Forelimb muscle (tissue), 1 donor: ENCODE data around the gene VGLL2. TPM values are rescaled to one million over a fixed set of nuclear protein-coding genes. Genes with fewer than 3 reads are reported as not detected.

Experiments used
- DNase-seq: peaks from one replicate; pipeline ENCODE4 v3.0.0-alpha.2; 2013; ENCODE audit warnings: low read depth
- polyA plus RNA-seq: library from polyadenylated mRNA; unstranded; fragments of 120-200 nt; gene quantifications from one replicate; pipeline ENCODE4 v1.2.1, GENCODE V29; 2013; ENCODE audit not compliant: insufficient read length

The VGLL2 gene
- polyA plus RNA-seq, 1 donor: 93.8 TPM

DNA sequence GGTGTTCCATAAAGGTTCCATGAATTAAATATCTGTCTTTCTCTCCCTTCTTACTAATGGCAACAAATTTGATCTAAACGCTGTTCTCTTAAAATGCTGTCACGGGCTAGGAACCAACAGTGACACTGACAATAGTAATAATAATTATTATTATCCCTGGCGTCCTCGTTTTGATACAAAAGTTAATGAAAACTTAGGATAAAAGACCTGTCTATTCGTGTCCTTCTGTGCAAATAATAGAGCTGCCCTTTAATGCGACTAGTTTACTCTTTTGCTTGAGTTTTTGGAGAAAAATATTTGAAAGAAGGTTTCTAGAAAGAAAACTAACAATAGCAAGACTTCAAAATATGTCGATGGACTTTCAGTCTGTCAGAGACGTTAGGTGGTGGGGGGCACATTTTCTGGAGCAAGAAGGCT, 4.3 kb downstream of the VGLL2 start:
- DNase-seq: no peak

- no peak for DNase-seq
Measured at GRCh38 chr6:117270055-117270842, 4.9 kb downstream of the VGLL2 start.

GRCh38 chr6:117270843-117271507, 5.6 kb downstream of the VGLL2 start:
- DNase-seq: no peak

GRCh38 chr6:117272032-117272866, 6.9 kb downstream of the VGLL2 start:
- DNase-seq: no peak

GRCh38 chr6:117272891-117273290, 7.5 kb downstream of the VGLL2 start:
- no peak for DNase-seq

DNA sequence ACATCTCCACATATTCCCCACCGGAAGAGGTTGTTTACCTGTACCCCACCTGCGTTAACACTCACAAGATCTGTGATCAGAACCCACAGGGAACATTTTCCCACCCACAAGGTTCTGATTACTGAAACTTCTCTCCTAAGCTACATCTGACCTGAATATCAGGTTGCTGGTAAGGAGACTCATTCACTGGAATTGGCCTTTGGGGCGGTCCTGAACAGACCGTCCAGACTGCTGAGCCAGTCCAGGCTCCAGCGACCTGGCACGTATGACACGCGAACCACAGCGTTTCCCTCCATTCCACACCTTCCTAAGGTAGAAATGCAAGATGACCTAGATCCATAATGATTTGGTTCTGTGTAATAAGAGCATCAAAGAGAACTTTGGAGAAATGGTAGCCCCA, 9.8 kb downstream of the VGLL2 start:
- DNase-seq: no peak

GRCh38 chr6:117275711-117276110, 10.4 kb downstream of the VGLL2 start:
- no peak for DNase-seq

DNA sequence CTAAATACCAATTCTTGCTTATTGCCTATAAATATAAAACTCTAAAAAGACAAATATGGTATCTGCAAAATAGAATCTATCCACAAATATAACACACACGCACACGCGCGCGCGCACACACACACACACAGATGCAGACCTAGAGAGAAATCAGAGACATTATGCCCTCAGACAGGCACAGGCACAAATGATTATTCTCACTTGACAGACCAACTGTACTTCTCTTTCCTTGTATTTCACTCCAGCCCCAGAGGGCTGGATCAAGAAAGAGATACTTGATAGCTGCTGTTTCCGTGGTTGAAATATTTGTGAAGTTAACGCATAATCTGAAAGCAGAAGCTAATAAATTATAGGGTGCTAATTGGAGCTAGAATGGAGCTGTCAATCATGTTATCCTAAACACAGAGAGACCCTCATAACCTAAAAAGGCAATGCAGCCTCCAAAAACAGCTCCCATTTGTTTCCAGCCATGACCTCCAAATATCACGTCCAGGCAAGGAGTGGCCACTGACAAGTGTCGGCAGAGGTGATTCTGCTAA, 11.5 kb downstream of the VGLL2 start:
- DNase-seq: no peak

GRCh38 chr6:117280922-117281321, 15.6 kb downstream of the VGLL2 start:
- no peak for DNase-seq

DNA sequence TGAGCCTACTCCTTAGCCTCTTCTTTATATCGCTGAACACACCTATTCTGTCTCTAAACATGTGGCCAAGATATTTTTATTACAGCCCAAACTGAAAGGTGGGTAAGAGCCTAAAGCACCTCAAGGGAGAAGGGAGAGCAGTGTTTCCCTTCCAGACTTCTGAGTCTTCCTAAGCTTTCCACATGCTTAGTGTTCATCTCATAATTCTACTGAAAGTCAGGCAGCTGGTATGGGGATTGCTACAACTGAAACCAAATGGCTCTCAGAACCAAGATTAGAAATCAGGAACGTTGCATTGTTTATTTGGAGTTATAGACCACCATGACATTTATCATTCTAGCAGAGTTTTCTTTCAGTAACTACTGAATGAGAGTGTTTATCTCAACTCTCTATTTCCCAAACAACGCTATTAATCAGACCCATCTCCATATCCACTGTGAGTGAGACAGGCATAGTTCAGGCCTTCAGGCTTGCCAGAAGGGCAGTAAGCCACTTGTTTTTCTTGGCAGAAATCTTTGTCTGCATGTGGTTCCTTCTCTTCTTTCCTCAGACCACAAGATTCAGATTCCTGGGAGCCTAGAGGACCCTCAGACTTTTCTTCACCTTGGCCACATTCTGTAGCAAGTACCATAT, 22.8 kb downstream of the VGLL2 start:
- no peak for DNase-seq

- no peak for DNase-seq
Measured at GRCh38 chr6:117290173-117290846, 25.0 kb downstream of the VGLL2 start.

DNA sequence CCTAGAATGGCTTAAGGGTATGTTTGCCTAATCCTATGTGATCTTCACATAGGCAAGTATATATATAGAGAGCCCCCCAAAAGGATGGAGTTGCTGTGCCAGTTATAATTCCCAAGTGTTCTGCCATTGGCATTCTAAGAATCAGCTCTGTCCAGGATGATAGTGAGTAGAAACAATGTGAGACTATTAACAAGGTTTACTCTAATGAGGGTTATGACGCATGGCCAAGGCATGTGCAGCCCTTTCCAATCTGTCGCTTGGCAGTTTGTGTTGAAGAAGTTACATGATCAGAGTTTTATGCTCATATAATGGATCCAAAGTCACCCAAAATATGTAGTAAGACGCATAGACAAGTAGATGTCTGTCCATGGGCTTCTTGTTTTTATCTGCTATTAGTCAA, 33.6 kb downstream of the VGLL2 start:
- DNase-seq: no peak

- no peak for DNase-seq
Measured at GRCh38 chr6:117303323-117303722, 38.0 kb downstream of the VGLL2 start.

DNA sequence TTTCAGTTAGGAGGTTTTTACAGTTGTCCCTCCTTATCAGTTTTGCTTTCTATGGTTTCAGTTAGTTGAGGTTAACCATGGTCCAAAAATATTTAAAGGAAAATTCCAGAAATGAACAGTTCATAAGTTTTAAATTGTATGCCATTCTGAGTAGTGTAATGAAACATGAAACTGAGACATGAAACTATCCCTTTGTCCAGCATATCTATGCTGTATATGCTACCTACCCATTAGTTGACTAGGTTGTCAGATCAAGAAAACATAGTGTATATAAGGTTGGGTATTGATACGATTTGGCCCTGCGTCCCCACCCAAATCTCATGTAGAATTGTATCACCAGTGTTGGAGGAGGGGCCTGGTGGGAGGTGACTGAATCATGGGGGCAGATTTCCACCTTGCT, 39.1 kb downstream of the VGLL2 start:
- no peak for DNase-seq

DNA sequence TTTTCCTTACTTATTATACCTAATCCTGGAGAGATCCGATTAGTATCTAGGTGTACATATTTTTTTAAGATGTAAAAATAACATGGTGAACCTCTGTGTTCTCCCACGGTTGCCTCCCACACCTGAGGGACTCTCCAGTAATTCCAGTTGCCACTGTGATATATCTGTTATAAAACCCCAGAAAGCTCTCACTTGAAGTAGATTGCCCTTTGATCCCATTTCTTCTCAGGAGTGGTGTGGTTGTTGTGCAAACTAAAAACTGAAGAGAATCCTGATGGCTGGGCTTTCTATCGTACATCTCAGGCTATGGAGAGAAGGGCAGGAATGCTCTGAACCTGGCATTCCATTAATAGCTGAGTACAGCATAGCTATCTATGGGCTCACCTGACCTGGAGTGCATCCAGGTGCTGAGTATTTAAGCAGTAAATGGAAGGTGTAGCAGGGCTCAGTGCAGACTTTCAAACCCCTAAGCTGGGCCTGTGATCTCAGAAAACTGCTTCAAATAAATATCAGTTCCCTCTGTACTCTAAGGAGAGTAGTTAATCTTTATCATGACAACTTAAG, 41.0 kb downstream of the VGLL2 start:
- DNase-seq: no peak

GRCh38 chr6:117307655-117308054, 42.3 kb downstream of the VGLL2 start:
- no peak for DNase-seq

- no peak for DNase-seq
Measured at GRCh38 chr6:117309069-117309468, 43.7 kb downstream of the VGLL2 start.

- DNase-seq: no peak
Measured at GRCh38 chr6:117309611-117310010, 44.3 kb downstream of the VGLL2 start.

DNA sequence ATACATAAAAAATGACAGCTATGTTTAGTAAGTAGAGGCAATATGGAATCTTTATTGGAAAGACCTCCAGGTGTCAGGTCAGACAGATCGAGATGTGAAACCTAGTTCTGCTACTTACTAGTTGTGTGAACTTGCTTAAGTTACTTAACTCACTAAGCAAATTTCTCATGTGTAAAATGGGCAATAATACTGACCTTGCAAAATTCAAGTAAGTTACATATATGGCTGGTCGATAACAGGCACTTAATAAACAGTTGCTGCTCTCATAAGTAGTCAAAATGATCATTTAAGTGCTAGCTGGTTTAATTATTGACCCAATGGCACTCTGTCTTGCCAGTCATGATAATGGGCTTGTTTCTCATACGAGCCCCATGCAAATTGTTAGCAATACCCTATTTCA, 46.0 kb downstream of the VGLL2 start:
- no peak for DNase-seq

DNA sequence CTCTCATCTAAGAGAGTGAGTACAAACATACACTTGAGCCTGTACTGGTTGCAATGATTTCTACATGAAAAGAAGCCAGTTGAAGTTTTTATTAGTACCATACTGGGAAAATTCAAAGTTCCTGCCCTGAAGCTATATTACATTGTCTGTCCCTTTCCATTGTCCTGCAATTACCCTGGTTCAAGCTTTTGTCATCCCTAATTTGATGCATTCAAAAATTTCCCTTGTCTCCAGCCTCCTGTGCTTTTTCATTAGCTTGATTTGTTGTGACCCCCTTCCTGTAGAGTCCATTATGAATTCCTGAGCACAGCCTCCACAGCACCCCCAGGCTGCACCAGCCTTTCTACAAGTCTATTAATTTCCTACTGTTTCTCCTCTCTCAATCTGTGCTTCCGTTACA, 46.4 kb downstream of the VGLL2 start:
- DNase-seq: no peak

DNA sequence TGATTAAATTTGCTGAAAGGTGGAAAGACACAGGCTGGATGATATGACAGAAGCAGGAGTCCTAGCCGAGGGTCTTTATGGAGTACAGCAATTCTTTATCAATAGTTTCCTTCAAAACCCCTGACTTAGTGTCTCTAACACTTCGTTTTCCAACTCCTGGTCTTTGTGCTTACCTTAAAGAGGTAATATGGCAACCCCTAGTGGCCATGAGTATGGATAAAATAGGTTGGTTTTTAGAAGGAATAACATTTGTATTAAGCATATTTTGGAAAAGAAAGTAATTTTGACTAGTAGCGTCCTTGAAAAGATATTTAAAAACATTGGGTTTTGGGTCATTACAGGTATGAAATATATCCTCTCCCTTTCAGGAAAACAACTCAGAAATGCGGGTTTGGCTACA, 51.9 kb downstream of the VGLL2 start:
- no peak for DNase-seq
